H9 (cell line): ENCODE data around the gene MYDGF. TPM values are rescaled to one million over a fixed set of nuclear protein-coding genes. Genes with fewer than 3 reads are reported as not detected.

Experiments used
- DNase-seq: peaks from one replicate; pipeline ENCODE4 v3.0.0-alpha.2; 2017
- H2AFZ ChIP-seq: one replicate; pipeline ENCODE4 v1.6.1; 2013; ENCODE audit warnings: mild to moderate bottlenecking, low read length, control low read depth, moderate library complexity
- H2AK5ac ChIP-seq: 2 replicates; pipeline ENCODE4 v1.6.1; 2013; ENCODE audit warnings: low read length, control low read depth, mixed read lengths; ENCODE audit not compliant: insufficient read length
- H2BK120ac ChIP-seq: one replicate; pipeline ENCODE4 v1.6.1; 2013; ENCODE audit warnings: low read depth, mild to moderate bottlenecking, low read length, control low read depth, inconsistent platforms; ENCODE audit not compliant: poor library complexity, severe bottlenecking
- H2BK12ac ChIP-seq: 2 replicates; pipeline ENCODE4 v1.6.1; 2013; ENCODE audit warnings: low read length, control low read depth, mixed read lengths, low read depth; ENCODE audit not compliant: insufficient read length
- H2BK15ac ChIP-seq: 2 replicates; pipeline ENCODE4 v1.6.1; 2013; ENCODE audit warnings: low read depth, low read length, control low read depth
- H2BK20ac ChIP-seq: one replicate; pipeline ENCODE4 v1.6.1; 2013; ENCODE audit warnings: low read depth, mild to moderate bottlenecking, low read length, control low read depth, inconsistent platforms; ENCODE audit not compliant: poor library complexity, severe bottlenecking
- H2BK5ac ChIP-seq: 2 replicates; pipeline ENCODE4 v1.6.1; 2013; ENCODE audit warnings: low read length, control low read depth, mixed read lengths; ENCODE audit not compliant: insufficient read length
- H3K14ac ChIP-seq: 2 replicates; pipeline ENCODE4 v1.6.1; 2013; ENCODE audit warnings: low read length, control low read depth; ENCODE audit not compliant: insufficient read depth
- H3K18ac ChIP-seq: 2 replicates; pipeline ENCODE4 v1.6.1; 2013; ENCODE audit warnings: low read depth, mild to moderate bottlenecking, mixed read lengths, low read length, control low read depth; ENCODE audit not compliant: insufficient read length
- H3K23ac ChIP-seq: 2 replicates; pipeline ENCODE4 v1.6.1; 2013; ENCODE audit warnings: low read length, control low read depth, mixed read lengths, low read depth; ENCODE audit not compliant: insufficient read length
- H3K23me2 ChIP-seq: 2 replicates; pipeline ENCODE4 v1.6.1; 2013; ENCODE audit warnings: low read depth, mild to moderate bottlenecking, mixed read lengths, low read length, control low read depth; ENCODE audit not compliant: insufficient read length, poor library complexity, severe bottlenecking
- H3K27ac ChIP-seq: 2 replicates; pipeline ENCODE4 v1.5.1; 2013; ENCODE audit warnings: low read length, control low read depth, mixed read lengths, low read depth; ENCODE audit not compliant: insufficient read length
- H3K27me3 ChIP-seq: 2 replicates; pipeline ENCODE4 v1.6.1; 2013; ENCODE audit warnings: low read length, control low read depth, inconsistent platforms; ENCODE audit not compliant: insufficient read depth
- H3K4ac ChIP-seq: 2 replicates; pipeline ENCODE4 v1.6.1; 2013; ENCODE audit warnings: low read depth, mild to moderate bottlenecking, control low read depth, inconsistent platforms, low read length, moderate library complexity
- H3K4me1 ChIP-seq: 2 replicates; pipeline ENCODE4 v1.6.1; 2013; ENCODE audit warnings: low read length, control low read depth, inconsistent platforms; ENCODE audit not compliant: insufficient read depth
- H3K4me2 ChIP-seq: 2 replicates; pipeline ENCODE4 v1.6.1; 2013; ENCODE audit warnings: low read length, control low read depth, mixed read lengths; ENCODE audit not compliant: insufficient read length, insufficient read depth
- H3K56ac ChIP-seq: 2 replicates; pipeline ENCODE4 v1.6.1; 2013; ENCODE audit warnings: low read depth, mild to moderate bottlenecking, mixed read lengths, low read length, control low read depth; ENCODE audit not compliant: insufficient read length
- H3K79me1 ChIP-seq: 2 replicates; pipeline ENCODE4 v1.6.1; 2013; ENCODE audit warnings: low read depth, mild to moderate bottlenecking, moderate library complexity, low read length, control low read depth, inconsistent platforms; ENCODE audit not compliant: insufficient read depth, poor library complexity, severe bottlenecking
- H3K79me2 ChIP-seq: 2 replicates; pipeline ENCODE4 v1.6.1; 2013; ENCODE audit warnings: low read length, control low read depth, inconsistent platforms; ENCODE audit not compliant: insufficient read depth
- H3K9ac ChIP-seq: 2 replicates; pipeline ENCODE4 v1.6.1; 2013; ENCODE audit warnings: low read length, control low read depth, mixed read lengths; ENCODE audit not compliant: insufficient read length; ENCODE audit errors: extremely low read depth
- H3K9me3 ChIP-seq: one replicate; pipeline ENCODE4 v1.6.1; 2013; ENCODE audit warnings: low read depth, low read length, inconsistent platforms; ENCODE audit not compliant: control insufficient read depth
- H3T11ph ChIP-seq: one replicate; pipeline ENCODE4 v1.6.1; 2013; ENCODE audit warnings: mild to moderate bottlenecking, low read length, control low read depth, inconsistent platforms
- H4K20me1 ChIP-seq: one replicate; pipeline ENCODE4 v1.6.1; 2013; ENCODE audit not compliant: control insufficient read depth, insufficient read length, insufficient read depth
- H4K5ac ChIP-seq: 2 replicates; pipeline ENCODE4 v1.6.1; 2013; ENCODE audit warnings: low read depth, mild to moderate bottlenecking, mixed read lengths, low read length, control low read depth; ENCODE audit not compliant: insufficient read length
- H4K8ac ChIP-seq: replicated peaks from 2 replicates; pipeline ENCODE4 v1.6.1; 2013; ENCODE audit warnings: low read length, control low read depth, mixed read lengths, low read depth; ENCODE audit not compliant: insufficient read length
- H4K91ac ChIP-seq: 2 replicates; pipeline ENCODE4 v1.6.1; 2013; ENCODE audit warnings: low read depth, mild to moderate bottlenecking, moderate library complexity, mixed read lengths, low read length, control low read depth; ENCODE audit not compliant: insufficient read length
- H3K27ac Mint-ChIP-seq, 3 experiments: 2 replicates in 2 of 3; 3 replicates in 1 of 3; pipeline ENCODE4 v1.8.0; 2020 to 2021; ENCODE audit warnings: mixed read lengths in 3 of 3, mild to moderate bottlenecking in 1 of 3, moderate library complexity in 1 of 3
- H3K27me3 Mint-ChIP-seq: 2 replicates; pipeline ENCODE4 v1.8.0; 2021; ENCODE audit warnings: low read depth, mild to moderate bottlenecking, moderate library complexity, mixed read lengths
- H3K36me3 Mint-ChIP-seq, 3 experiments: 2 replicates in 2 of 3; 3 replicates in 1 of 3; pipeline ENCODE4 v1.8.0; 2020 to 2021; ENCODE audit warnings: low read depth in 3 of 3, mixed read lengths in 3 of 3; ENCODE audit not compliant: insufficient read depth in 1 of 3
- H3K4me1 Mint-ChIP-seq, 2 experiments: 2 replicates each; pipeline ENCODE4 v1.8.0; 2020; ENCODE audit warnings: mixed read lengths in 2 of 2
- H3K4me3 Mint-ChIP-seq, 2 experiments: 2 replicates in 1 of 2; 3 replicates in 1 of 2; pipeline ENCODE4 v1.8.0; 2020 to 2021; ENCODE audit warnings: mild to moderate bottlenecking in 2 of 2, mixed read lengths in 2 of 2, moderate library complexity in 1 of 2
- H3K9me3 Mint-ChIP-seq, 2 experiments: 2 replicates in 1 of 2; 3 replicates in 1 of 2; pipeline ENCODE4 v1.8.0; 2020; ENCODE audit warnings: mild to moderate bottlenecking in 2 of 2, mixed read lengths in 2 of 2, moderate library complexity in 1 of 2
- CTCF ChIP-seq: fragments of 200-600 bp; sonication (generic); conservative IDR thresholded peaks from 3 replicates; pipeline ENCODE4 v1.8.0; 2021; ENCODE audit warnings: antibody characterized with exemption, mild to moderate bottlenecking
- WGBS: extraction: QIAGEN DNeasy Blood & Tissue Kit; methylation state at CpG from one replicate; pipeline ENCODE4 v1.1.7; 2013; ENCODE audit warnings: missing lambda C conversion rate, low lambda C conversion rate, mixed read lengths; ENCODE audit not compliant: insufficient read length; ENCODE audit errors: extremely low coverage; 5-methylcytosine and 5-hydroxymethylcytosine counted together
- total RNA-seq: library from RNA; stranded (reverse); gene quantifications from 2 replicates; pipeline ENCODE4 v1.2.1, GENCODE V29; 2021

MYDGF gene
- total RNA-seq, 1 experiment from 2014 or later = 43.4 TPM

DNA sequence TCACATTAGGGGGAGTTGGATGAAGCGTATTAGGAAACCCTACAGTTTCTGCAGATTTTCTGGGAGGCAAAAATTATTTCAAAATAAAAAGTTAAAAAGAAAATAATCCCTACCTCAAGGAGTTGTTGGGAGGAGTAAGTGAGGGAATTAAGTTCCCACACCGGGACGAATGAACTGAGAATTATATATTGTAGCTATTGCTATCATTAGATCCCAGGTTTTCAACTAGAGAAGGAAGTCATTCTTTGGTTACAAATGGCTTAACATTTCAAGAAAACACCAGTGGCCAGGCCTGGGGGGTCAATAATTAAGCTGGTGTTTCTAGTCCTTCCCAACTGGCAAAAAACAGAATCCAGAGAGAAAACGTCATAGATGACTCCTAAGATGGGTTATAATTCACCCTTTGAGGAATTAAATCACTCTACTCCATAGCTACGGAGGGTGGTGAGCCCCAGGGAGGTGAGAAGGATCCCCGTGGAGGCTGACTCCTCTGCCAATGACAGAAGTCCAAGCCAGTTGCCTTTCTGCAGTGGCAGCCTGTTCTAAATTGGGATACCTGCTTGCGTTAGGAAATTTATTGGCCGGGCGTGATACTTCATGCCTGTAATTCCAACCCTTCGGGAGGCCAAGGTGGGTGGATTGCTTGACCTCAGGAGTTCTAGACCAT is 1.2 kb upstream of the MYDGF start:
- Histone ChIP-seq H3K4me2 (no peak overlapping the region), H4K20me1 (no peaks in the 10 kb centered on the region), H3K27me3 (no peaks in the 10 kb centered on the region), H3K56ac (no peak overlapping the region), H3K4me1 (no peaks in the 10 kb centered on the region), H3K9ac (no peak overlapping the region), H3K79me1 (no peaks in the 10 kb centered on the region), H2BK20ac (no peak overlapping the region), H3K18ac (no peak overlapping the region), H3T11ph (no peak overlapping the region), H2BK12ac (no peak overlapping the region), H4K8ac (no peak overlapping the region), H3K27ac (no peak overlapping the region), H3K23me2 (peaks cover 6% of the 10 kb centered on the region), H3K4ac (no peak overlapping the region), H4K5ac (no peak overlapping the region), H3K79me2 (no peaks in the 10 kb centered on the region), H4K91ac (no peak overlapping the region), H2BK15ac (no peak overlapping the region), H2BK5ac (no peak overlapping the region), H3K23ac (no peak overlapping the region), H2AFZ (no peak overlapping the region), H2AK5ac (no peak overlapping the region), H3K14ac (no peak overlapping the region), H3K9me3 (no peaks in the 10 kb centered on the region), H2BK120ac (no peak overlapping the region)
- DNase-seq = no peak
- Mint-ChIP-seq H3K27me3 (no peaks in the 10 kb centered on the region), H3K9me3 (no peaks in the 10 kb centered on the region), H3K4me3 (0 out of 5 replicates have a peak overlapping the region, but pooled peaks of 1 of the 2 experiments have one; percentile 78), H3K36me3 (peaks cover 8 to 16% (median 10%) of the 10 kb centered on the region in 3 experiments; a peak in 6 of 7 replicates), H3K27ac (peak overlapping the region in 1 of 3 experiments; percentile 2; a peak in 1 of 7 replicates), H3K4me1 (peaks cover 5 to 13% of the 10 kb centered on the region in 2 experiments)
- no CpG with 5 or more reads among the region's 10 CpGs for WGBS
- no peak for TF ChIP-seq CTCF
